Ishikawa (cell line): Measurements from ENCODE around the gene GRIA4.

ENCODE experiments used
- CEBPB ChIP-seq: IDR thresholded peaks from 2 replicates; pipeline ENCODE4 v1.6.1; 2012
- CREB1 ChIP-seq: IDR thresholded peaks from 2 replicates; pipeline ENCODE4 v1.6.1; 2012; ENCODE audit warnings: low read depth
- EGR1 ChIP-seq: IDR thresholded peaks from 2 replicates; pipeline ENCODE4 v1.6.1; 2012
- EP300 ChIP-seq: IDR thresholded peaks from 2 replicates; pipeline ENCODE4 v1.6.1; 2012; ENCODE audit warnings: borderline replicate concordance
- FOXM1 ChIP-seq: IDR thresholded peaks from 2 replicates; pipeline ENCODE4 v1.6.1; 2012; ENCODE audit warnings: low read depth, borderline replicate concordance
- NFIC ChIP-seq: IDR thresholded peaks from 2 replicates; pipeline ENCODE4 v1.6.1; 2012
- RAD21 ChIP-seq: IDR thresholded peaks from 2 replicates; pipeline ENCODE4 v1.6.1; 2012; ENCODE audit warnings: low read depth
- REST ChIP-seq: IDR thresholded peaks from 2 replicates; pipeline ENCODE4 v1.6.1; 2012; ENCODE audit warnings: low read depth, mild to moderate bottlenecking
- TAF1 ChIP-seq: IDR thresholded peaks from 2 replicates; pipeline ENCODE4 v1.6.1; 2012; ENCODE audit warnings: low read depth, mild to moderate bottlenecking
- TCF12 ChIP-seq: IDR thresholded peaks from 2 replicates; pipeline ENCODE4 v1.6.1; 2012; ENCODE audit warnings: low read depth
- TEAD4 ChIP-seq: IDR thresholded peaks from 2 replicates; pipeline ENCODE4 v1.6.1; 2012
- USF1 ChIP-seq: IDR thresholded peaks from 2 replicates; pipeline ENCODE4 v1.6.1; 2012
- YY1 ChIP-seq: IDR thresholded peaks from 2 replicates; pipeline ENCODE4 v1.6.1; 2012; ENCODE audit warnings: low read depth
- ZBTB7A ChIP-seq: IDR thresholded peaks from 2 replicates; pipeline ENCODE4 v1.6.1; 2012; ENCODE audit warnings: low read depth
- TF ChIP-seq, protein P1 (sequence below): IDR thresholded peaks from 2 replicates; pipeline ENCODE4 v1.6.1; 2012

GRIA4 gene

DNA sequence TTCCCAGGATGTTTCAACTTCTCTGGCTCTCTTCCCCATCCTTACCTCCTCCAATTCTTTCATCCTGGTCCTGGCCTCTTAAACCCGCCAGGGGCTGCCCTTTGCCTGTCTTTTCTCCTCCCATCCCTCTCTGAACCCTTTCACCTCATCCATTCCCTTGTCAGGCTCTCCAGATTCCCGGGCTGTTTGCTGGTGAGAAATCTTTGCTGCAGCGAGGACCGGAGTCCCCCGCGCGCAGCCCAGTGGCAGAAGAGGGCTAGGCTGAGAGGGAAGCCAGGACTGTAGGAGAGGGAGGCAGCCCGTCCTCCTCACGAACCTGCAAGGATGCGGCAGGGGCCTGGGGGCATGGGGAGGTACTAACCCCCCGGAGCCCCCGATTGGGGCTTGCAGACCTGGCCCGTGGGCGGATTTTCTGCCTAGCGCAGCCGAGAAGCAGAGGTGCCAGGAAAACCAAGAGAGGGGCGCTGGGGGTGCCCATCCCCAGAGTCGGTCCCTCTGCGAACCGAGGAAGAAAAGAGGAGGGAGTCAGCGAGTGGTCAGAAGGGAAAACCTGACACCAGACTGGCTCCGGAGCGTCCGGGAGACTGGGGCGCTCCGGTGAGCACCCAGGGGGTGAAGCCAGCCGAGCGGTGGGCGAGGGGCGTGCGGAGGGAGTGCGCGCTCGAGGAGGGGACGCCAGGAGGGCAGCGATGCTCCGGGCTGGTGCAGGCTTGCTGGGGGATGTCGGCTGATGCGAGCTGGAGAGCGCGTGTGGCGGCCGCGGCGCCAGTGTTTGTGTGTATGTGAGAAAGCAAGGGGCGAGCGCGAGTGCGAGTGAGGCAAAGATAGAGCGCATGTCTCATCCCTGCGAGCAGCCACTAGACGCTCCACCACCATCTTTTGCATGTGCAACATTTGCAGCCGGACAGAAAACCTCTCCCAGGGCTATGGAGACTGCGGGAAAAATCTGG lies at the start of gene GRIA4:
TSS of gene GRIA4 (plus strand) at position 242 of the 950 bp plus-strand sequence. CDS start 925 bp downstream, outside the sequence.
- TF ChIP-seq, protein P1, sequence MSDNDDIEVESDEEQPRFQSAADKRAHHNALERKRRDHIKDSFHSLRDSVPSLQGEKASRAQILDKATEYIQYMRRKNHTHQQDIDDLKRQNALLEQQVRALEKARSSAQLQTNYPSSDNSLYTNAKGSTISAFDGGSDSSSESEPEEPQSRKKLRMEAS: no peak
- no peak for TF ChIP-seq RAD21
- no peak for TF ChIP-seq CREB1

DNA sequence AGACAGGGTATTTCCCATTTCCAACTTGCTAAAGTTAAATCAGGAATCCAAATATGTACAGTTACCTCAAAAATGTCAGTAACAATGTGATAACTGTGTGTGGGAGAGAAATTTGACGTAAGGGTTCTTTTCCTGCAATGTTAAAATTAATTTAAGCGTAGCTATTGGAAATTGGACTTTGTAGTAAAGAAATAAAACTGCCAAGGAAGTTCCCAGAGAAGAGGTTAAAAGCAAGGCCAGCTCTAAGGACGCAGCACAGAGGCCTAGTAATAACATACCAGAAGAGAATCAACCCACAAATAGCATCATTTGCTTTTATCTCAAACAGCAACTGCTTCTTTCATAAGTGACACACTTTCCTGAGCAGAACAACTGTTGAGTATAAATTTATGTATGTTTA lies 36.8 kb upstream of the GRIA4 start:
- TF ChIP-seq USF1 (no peak), EP300 (no peak), TCF12 (no peak), FOXM1 (no peak), RAD21 (no peak), CEBPB (no peak), TEAD4 (no peak), YY1 (no peak), NFIC (no peak), TAF1 (no peak), EGR1 (no peak)
- TF ChIP-seq, protein P1: no peak

- TF ChIP-seq REST (no peak), FOXM1 (no peak), YY1 (no peak), CEBPB (no peak), TCF12 (no peak), NFIC (no peak), TAF1 (no peak), RAD21 (no peak), CREB1 (no peak), EGR1 (no peak), TEAD4 (no peak), ZBTB7A (no peak), USF1 (no peak), EP300 (no peak)
- TF ChIP-seq, protein P1: no peak
Measured at GRCh38 chr11:105574974-105575373, 34.9 kb upstream of the GRIA4 start.

- TF ChIP-seq RAD21 (no peak), FOXM1 (no peak)
Measured at GRCh38 chr11:105577641-105578040, 32.2 kb upstream of the GRIA4 start.

- TF ChIP-seq EGR1 (no peak), EP300 (no peak), TEAD4 (no peak), TCF12 (no peak), CEBPB (no peak), REST (no peak), ZBTB7A (no peak), NFIC (no peak), CREB1 (no peak), USF1 (no peak), YY1 (no peak), RAD21 (no peak), FOXM1 (no peak), TAF1 (no peak)
- TF ChIP-seq, protein P1: no peak
Measured at GRCh38 chr11:105579111-105579510, 30.8 kb upstream of the GRIA4 start.
